ENCODE measurements around the gene MON1A.

DNA sequence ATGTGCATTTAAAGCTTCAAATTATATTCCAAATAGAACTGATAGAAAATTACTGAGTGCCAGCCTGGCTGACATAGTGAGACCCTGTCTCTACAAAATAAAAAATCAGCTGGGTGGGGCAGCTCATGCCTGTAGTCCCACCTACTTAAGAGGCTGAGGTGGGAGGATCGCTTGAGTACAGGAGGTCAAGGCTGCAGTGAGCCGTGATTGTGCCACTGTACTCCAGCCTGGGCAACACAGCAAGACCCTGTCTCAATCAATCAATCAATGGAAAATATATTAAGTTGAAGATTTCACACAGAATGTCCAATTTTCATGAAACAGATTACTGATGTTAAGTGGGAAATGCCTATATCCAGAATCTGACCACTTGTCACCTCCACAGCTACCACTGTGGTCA, 4.1 kb downstream of the MON1A start:
- TF ChIP-seq TOX (CRISPR knock-in tag; IDR thresholded peaks at IDR 0.05; ENCODE audit: borderline replicate concordance) = no peak
- TF ChIP-seq, protein P1, sequence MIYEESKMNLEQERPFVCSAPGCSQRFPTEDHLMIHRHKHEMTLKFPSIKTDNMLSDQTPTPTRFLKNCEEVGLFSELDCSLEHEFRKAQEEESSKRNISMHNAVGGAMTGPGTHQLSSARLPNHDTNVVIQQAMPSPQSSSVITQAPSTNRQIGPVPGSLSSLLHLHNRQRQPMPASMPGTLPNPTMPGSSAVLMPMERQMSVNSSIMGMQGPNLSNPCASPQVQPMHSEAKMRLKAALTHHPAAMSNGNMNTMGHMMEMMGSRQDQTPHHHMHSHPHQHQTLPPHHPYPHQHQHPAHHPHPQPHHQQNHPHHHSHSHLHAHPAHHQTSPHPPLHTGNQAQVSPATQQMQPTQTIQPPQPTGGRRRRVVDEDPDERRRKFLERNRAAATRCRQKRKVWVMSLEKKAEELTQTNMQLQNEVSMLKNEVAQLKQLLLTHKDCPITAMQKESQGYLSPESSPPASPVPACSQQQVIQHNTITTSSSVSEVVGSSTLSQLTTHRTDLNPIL (CRISPR knock-in tag; IDR thresholded peaks at IDR 0.05; ENCODE audit: low read depth) = no peak
- TF ChIP-seq PPARA (CRISPR knock-in tag; IDR thresholded peaks at IDR 0.05; ENCODE audit: borderline replicate concordance) = no peak
- no peak for TF ChIP-seq ZFP3 (CRISPR knock-in tag; IDR thresholded peaks at IDR 0.05)
- no peak for TF ChIP-seq RARB (CRISPR knock-in tag; IDR thresholded peaks at IDR 0.05)
- TF ChIP-seq, protein P2, sequence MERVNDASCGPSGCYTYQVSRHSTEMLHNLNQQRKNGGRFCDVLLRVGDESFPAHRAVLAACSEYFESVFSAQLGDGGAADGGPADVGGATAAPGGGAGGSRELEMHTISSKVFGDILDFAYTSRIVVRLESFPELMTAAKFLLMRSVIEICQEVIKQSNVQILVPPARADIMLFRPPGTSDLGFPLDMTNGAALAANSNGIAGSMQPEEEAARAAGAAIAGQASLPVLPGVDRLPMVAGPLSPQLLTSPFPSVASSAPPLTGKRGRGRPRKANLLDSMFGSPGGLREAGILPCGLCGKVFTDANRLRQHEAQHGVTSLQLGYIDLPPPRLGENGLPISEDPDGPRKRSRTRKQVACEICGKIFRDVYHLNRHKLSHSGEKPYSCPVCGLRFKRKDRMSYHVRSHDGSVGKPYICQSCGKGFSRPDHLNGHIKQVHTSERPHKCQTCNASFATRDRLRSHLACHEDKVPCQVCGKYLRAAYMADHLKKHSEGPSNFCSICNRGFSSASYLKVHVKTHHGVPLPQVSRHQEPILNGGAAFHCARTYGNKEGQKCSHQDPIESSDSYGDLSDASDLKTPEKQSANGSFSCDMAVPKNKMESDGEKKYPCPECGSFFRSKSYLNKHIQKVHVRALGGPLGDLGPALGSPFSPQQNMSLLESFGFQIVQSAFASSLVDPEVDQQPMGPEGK (CRISPR knock-in tag; IDR thresholded peaks at IDR 0.05; ENCODE audit: borderline replicate concordance) = no peak

Measured in SK-N-SH treated with all-trans-retinoic acid at 6 μM for 48 hours (cell line).